GM19023 (cell line): ENCODE measurements around the gene TEDC2.

Experiments used
- ATAC-seq: cut with Tn5 transposase; IDR thresholded peaks from one replicate; pipeline ENCODE4 v1.9.1; 2021; ENCODE audit warnings: mild to moderate bottlenecking, moderate library complexity; ENCODE audit not compliant: unreplicated experiment

Gene TEDC2

DNA sequence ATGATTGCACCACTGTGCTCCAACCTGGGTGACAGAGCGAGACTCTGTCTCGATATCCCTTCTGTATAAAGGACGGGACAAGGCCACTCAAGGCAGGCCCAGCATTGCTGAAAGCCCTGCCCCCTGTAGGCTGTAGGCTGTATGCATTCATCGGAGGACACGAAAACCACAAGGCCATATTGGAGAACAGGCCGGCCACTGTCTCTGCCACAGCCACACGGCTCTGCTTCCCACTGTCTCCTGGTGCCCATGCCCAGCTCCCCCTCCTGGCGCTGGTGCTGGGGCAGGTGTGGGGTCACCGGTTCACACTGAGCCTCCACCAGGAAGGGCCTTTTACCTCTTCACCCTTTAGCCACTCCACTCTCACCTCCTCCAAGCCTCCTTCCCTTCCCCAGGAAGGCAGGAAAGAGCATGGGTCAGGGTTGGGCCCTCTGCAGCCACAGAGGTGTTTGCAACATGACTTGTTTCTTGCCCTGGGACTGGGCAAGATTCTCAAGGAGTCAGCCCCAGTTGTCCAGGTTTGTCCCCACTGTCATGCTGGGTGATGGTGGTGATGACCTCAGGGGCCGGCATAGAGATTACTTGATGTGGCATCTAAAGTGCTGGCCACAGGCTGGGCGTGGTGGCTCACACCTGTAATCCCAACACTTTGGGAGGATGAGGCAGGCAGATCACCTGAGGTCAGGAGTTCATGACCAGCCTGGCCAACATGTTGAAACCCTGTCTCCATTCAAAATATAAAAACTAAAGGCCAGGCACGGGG, 5.9 kb downstream of the TEDC2 start:
- no peak for ATAC-seq

DNA sequence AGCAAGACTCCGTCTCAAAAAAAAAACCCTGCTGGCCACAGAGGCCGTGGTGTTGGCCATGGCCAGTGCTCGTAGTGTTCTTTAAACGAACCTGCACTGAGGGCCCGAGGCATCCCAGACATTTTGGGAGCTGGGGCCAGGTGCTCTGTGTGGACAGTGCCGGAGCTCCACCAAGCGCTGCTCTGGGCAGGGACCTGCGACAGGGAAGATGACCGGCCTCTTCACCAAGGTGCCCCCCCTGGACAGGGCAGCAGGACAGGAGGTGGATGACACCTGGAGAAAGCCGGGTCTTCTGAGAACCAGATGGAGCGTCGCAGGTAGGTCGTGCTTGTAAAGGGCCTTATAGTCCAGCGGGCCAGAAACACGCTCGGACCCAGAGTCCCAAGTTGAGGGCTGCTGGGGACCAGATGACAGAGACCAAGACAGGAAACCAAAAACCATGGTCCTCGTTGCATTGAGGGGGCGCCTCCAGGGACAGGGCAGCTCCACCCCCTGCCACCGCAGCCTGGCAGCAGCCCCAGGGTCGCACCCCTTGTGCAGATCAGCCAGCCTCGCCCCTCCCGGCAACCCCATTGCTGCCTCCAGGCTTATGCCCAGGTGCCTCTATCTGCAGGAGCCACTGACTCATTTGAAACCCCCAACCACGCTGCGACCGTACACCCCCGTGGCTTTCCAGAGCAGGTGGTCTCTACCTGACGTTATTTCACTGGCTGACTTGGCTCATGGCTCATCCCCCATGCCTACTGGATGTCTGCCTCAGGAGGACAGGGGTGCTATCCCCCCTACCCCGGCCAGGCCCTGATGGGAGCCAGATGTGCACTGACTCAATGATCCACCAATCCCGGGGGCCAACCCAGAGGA, 7.0 kb downstream of the TEDC2 start:
- ATAC-seq = no peak

DNA sequence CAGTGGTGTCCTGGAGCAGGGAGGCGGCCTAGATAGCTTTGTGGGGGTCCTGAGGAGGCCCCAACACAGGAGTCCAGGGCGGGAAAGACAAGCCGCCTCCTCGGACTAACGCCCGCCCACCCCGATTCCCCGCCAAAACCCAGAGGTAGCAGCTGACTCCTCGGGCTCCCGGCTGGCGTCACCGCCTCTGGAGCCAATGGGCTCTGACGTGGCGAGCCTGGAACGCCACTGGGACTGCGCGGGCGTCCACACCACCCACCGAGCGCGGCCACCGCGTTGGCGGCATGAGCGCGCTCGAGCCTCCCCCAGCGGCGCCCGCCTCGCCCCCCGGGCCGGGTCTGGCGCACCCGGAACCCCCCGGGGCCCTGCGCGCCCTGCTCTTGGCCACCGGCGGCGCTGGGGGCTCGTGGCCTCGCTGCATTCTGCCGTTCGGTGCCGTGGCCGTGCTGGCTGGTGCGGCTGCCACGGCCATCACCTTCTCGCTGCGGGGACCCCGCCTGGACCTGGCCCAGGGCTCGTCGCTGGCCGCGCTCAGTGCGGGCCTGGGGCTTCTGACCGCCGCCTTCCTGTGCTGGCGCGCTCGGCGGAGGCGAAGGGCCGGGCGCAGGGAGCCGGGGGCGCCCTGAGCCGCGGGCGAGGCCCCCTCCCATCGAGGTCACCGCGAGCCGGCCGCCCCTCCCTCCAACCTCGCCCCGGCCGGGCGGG, 7.8 kb downstream of the TEDC2 start:
- no peak for ATAC-seq

DNA sequence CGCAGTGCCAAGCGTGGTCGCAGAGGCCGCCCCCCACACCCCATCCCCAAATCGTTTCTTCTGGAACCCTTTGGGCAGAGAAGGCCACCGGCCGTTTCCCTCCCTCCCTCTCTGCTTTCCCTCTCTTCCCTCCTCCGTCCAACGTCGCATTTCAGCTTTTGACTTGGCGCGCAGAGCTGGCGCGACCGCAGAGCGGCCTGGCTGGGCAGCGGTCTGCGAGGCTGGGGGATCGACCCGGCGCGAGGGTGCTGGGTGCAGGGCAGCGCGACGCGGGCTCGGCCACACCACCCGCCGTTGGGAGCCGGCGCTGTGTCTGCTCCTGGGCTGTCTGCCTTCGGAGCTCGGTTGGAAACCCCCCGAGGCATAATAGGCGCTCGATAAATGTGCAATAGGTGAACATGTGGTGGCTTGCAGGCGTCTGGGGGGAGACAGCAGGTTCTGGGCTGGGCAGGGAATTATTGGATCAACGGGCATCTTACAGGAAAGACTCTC, 8.4 kb downstream of the TEDC2 start:
- ATAC-seq = no peak

DNA sequence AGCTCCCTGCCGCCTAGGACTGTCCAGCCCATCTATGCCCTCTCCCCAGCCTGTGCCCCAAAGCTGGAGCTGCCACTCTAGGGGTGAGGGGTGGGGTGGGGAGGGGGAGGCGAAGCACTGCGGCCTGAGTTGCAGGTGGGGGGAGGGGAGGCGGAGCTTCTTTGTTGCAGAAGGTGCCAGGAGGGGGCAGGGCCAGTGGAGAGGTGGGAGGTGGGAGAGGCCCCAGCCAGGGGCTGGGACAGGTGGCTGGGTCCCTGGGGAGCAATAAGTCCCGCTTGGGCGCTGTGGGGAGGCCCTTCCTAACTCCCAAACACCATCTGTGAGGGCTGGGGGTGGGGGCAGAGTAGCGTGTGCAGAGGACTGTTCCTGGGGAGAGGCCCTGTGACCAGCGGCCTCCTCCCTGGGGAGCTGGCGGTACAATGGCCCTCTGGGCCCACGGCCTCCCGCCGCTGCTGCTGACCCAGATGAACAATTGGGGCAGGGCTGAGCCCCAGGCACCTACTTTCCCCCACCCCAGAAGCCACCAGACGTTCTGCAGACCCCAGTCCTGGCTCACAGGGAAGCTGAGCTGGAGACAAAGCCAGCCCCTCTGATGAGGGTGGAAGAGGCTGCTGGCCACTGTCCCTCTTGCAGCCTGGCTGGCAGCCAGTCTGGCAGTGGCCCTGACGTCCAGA, 9.0 kb downstream of the TEDC2 start:
- no peak for ATAC-seq

DNA sequence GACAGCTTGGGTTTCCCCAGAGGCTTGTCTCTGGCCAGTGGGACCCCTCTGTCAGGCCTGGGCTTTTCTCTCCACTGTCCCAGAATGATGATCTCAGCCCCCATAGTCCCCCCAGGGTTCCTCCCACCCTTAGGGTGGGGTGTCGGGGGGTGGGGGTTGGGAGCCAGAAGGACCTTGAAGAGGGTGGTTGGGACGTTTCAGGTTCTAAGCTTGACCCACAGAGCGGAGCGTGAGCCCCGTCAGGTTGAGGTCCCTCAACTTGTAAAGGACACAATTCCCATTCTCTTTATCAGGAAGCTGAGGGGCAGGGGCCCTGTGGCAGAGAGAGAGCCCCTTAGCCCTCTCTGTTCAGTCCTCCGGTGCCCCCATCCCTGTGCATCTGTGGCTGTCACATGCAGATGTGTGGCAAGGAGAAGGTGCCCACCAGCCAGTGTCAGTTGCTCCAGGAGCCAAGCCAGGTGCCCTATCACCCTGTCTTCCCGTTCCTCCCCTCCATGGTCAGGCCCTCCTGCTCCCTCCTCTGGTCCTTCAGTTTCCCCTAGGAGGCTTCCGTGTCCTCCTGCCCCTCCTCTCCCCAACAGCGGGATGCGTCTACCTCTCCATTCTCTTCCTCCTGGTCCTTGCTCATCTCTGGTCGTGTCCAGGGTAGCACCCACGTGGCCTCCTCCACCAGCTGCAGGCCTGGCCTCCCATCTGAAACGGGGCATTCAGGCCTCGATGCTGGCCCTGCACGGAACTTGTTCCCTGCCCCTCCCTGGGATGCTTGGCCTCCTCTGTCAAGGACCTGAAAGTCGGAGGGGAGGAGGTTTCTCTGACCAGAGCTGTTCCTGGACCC, 9.7 kb downstream of the TEDC2 start:
- ATAC-seq = no peak

DNA sequence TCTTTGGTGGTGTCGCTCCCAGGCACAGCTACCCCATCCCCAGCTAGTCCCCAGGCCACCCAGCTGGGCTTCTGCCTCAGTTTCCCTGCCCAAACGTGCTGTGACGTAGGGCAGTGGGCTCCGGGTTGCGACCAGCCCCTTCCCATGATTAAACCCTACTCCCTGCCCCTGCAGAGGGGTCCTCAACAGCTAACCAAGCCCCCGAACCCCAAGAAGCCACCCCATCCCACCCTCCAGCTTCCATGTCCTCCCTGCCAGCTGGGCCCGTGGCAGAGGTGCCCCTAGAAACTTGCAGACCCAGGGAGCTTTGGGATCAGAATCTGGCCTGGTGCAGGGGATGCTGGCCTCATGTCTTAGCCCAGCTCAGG, 10.3 kb downstream of the TEDC2 start:
- no peak for ATAC-seq

DNA sequence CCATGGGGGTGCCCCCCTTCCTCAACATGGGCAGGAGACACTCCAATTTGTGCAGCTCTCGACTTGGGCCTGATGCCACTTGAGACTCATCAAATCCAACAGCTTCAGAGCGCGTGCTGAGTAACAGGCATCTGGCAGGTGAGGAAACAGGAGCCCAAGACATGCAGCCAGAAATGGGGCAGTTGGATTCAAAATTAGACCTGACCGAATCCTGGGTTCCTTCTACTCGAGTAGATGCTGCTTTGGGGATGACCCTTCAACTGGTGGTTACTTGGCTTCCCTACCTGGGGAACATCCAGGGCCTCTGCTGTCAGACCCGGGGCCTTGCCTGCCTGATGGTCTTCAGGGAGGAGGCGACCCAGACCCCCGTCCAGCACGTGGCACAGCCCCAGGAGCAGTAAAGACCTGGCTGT, 10.7 kb downstream of the TEDC2 start:
- no peak for ATAC-seq

DNA sequence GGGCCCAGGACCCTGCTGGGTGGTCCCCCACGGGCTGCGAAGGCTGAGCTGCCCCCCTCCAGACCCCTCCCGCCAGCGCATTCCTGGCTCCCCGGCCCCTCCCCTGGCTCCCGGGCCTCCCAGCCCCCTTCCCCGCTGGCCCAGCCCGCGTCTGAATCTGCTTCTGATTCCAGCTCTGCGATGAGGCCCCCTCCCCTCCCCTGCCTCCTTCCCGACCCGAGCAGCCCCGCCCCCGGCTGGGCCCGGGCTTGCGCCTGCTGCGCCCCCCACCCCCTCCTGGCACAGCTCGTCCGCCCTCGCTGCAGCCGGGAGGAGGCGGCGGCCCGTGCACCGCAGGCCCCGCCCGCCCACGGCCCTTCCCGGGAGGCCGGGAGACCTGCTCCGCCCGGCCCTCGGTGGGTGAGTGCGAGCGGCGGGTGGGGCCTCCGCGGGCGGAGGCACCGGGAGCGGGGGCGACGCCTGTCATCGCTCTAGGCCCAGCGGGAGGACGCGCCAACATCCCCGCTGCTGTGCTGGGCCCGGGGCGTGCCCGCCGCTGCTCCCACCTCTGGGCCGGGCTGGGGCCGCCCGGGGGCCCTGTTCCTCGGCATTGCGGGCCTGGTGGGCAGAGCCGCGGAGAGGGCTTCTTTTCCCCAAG, 11.2 kb downstream of the TEDC2 start, which contains the start of gene NTN3:
Gene NTN3, plus strand, starts transcription at position 282 of the 637 bp plus-strand sequence. CDS start 405 bp downstream, outside the sequence.
- ATAC-seq = no peak

DNA sequence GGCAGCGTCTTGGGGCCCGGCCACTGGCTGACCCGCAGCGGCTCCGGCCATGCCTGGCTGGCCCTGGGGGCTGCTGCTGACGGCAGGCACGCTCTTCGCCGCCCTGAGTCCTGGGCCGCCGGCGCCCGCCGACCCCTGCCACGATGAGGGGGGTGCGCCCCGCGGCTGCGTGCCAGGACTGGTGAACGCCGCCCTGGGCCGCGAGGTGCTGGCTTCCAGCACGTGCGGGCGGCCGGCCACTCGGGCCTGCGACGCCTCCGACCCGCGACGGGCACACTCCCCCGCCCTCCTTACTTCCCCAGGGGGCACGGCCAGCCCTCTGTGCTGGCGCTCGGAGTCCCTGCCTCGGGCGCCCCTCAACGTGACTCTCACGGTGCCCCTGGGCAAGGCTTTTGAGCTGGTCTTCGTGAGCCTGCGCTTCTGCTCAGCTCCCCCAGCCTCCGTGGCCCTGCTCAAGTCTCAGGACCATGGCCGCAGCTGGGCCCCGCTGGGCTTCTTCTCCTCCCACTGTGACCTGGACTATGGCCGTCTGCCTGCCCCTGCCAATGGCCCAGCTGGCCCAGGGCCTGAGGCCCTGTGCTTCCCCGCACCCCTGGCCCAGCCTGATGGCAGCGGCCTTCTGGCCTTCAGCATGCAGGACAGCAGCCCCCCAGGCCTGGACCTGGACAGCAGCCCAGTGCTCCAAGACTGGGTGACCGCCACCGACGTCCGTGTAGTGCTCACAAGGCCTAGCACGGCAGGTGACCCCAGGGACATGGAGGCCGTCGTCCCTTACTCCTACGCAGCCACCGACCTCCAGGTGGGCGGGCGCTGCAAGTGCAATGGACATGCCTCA, 12.0 kb downstream of the TEDC2 start:
- ATAC-seq = no peak

DNA sequence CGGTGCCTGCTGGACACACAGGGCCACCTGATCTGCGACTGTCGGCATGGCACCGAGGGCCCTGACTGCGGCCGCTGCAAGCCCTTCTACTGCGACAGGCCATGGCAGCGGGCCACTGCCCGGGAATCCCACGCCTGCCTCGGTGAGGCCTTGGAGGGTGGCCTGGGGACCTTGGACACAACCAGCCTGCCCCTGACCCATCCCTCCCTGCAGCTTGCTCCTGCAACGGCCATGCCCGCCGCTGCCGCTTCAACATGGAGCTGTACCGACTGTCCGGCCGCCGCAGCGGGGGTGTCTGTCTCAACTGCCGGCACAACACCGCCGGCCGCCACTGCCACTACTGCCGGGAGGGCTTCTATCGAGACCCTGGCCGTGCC, 12.6 kb downstream of the TEDC2 start:
- ATAC-seq = no peak

DNA sequence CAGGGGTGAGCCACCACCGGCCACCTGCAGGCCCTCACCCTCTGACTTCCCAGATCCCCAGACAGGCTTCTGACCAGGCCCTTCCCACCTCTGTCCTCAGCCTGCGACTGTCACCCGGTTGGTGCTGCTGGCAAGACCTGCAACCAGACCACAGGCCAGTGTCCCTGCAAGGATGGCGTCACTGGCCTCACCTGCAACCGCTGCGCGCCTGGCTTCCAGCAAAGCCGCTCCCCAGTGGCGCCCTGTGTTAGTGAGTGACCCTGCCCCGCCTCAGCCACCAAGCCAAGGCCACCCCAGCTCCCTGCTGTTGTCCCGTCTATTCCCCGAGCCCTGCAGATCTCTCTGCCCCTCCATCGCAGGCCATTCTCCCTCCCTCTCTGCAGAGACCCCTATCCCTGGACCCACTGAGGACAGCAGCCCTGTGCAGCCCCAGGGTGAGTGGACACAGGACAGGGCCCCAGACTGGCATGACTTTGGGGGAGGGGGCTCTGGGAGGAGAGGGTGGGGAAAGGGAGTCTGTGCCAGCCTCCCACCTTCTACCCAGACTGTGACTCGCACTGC, 13.1 kb downstream of the TEDC2 start:
- no peak for ATAC-seq

DNA sequence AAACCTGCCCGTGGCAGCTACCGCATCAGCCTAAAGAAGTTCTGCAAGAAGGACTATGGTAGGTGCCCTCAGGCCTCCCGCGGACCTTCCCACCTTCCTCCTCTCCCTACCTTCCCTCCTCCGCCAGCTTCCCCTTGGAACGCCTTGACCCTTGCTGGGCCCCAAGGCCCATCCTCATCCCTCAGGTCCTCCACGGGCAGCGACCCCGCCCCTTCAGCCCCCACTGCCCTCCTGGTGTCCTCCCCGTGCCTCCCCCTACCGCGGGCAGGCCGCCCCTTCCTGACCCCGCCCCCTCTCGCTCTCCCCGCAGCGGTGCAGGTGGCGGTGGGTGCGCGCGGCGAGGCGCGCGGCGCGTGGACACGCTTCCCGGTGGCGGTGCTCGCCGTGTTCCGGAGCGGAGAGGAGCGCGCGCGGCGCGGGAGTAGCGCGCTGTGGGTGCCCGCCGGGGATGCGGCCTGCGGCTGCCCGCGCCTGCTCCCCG, 13.6 kb downstream of the TEDC2 start:
- no peak for ATAC-seq

DNA sequence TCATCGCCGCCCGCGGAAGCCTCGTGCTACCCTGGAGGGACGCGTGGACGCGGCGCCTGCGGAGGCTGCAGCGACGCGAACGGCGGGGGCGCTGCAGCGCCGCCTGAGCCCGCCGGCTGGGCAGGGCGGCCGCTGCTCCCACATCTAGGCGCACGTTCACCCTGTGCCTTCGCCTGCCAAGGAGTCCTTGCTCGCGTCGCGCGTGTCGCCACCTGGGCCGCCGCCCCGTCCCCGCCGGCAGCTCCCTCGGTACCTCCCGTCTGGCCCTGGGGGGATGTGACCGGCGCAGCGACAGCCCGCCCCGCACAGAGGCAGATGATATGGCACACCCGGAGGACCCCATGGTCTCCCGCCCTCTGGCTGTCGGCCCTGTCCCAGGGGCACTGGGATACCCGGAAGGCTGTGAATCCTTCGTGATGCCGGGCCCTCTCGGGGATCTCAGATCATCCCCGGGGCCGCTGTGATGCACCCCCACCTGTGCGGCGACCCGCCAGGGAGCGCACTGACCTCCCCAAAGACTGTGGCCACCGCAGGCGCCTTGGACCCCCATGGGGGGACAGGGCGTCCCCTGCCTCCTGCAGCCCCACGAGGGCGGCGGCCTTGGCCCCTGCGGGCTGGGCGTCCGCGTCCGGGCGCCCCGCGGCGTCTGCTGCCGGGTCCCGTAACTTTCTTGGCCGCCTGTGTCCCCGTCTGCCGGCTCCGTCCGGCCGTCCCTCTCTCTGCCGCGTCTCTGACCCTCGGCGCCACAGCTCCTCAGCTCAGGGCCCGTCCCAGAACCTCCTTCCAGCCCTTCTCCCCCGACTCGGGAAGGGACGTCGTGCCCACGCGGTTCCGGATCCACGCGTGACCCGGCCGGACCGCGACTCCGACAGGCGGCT, 14.3 kb downstream of the TEDC2 start:
- ATAC-seq = no peak

DNA sequence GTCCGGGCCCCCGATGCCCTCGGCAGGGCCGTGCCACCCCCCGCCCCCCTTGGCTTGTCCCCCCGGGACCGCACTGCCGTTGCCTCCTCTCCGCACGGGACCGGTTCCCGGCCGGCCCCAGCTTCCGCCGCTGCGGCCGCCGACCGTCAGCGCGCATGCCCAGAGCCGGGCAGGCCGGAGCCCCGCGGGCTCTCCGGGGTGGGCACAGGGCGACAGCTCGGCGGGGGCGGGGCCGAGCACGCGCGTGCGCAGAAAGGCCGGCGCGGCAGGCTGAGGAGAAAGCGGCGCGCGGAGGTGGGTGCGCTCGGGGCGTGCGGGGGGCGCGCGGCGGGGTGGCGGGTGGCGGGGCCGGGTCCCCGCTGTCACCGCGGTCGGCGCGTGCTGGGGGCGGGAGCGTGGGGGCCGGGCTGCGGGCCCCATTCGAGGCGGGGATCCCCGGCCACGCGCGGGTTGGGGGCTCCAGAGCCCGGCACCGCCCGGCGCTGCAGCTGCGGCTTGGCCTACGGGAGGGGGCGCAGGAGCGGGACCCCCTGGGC, 15.0 kb downstream of the TEDC2 start, which contains the start of gene TBC1D24:
Gene TBC1D24, plus strand, starts transcription at position 251 of the 536 bp plus-strand sequence. CDS start 21,022 bp downstream, outside the sequence.
- ATAC-seq = peak; percentile 65

DNA sequence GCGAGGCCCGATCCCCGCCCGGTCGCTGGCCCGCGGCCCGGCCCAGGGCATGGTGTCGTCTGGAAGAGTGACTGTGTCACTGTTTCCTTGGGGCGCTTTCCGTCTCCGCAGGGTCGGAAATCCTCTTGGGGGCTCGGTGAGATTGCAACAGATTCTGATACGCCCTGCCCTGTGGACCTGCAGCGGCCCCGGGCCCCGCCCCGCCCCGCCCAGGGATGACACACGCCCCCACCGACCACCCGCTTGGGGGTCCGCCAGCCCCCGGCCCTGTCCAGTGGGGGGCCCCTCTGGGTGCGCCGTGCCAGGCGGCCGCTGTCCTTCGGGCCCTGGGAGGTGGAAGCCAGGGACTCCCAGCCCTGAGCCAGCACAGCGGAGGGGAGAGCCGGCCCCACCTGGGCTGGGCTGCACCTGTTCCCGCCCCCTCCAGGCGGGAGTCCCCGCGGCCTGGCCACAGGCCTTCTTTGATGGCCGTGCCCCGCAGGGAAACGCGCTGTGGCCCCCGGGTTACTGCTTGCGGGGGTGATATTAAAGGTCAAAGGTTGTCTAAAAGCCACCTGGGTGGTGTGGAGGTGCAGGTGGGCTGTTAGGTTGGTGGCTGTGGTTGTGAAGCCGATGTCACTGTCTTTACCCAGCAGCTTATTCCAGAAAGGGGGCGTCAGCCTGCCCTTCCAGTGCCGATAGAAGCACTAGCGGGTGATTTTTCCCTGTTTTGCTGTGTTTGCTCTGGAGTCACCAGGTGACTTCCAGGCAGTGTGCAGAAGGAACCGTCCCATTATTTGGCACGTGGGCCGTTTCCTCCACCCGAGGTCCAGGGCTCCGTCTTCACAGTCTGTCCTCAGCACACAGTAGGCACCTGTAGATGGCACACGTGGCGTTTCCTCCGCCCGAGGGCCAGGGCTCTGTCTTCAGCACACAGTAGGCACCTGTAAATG, 15.8 kb downstream of the TEDC2 start:
- ATAC-seq = peak; percentile 5
